PC-3 (cell line): Measurements from ENCODE around the gene SOX5. TPM values are rescaled to one million over a fixed set of nuclear protein-coding genes. Genes with fewer than 3 reads are reported as not detected.

Experiments used
- ATAC-seq: fragments of 200-7000 bp; cut with Tn5 transposase; 2 replicates; pipeline ENCODE4 v1.9.1; 2020; ENCODE audit warnings: mild to moderate bottlenecking, moderate library complexity
- BruUV-seq: library from RNA; stranded (reverse); fragments of 400-500 nt; replicated peaks from 2 replicates; lab custom pipeline; 2021; lab: Mats Ljungman, UMichigan
- CTCF ChIA-PET: fragments of 300-600 bp; sonication (Branson Sonifier 250); formaldehyde crosslinking; loops from one replicate; lab custom pipeline; 2022; ENCODE audit warnings: antibody characterized with exemption; lab: Charles Lee
- POLR2A ChIA-PET: fragments of 300-600 bp; sonication (Branson Sonifier 250); formaldehyde crosslinking; loops from one replicate; lab custom pipeline; 2022; ENCODE audit warnings: antibody characterized with exemption; ENCODE audit not compliant: unreplicated experiment; lab: Charles Lee
- DNase-seq: peaks from one replicate; pipeline ENCODE4 v3.0.0-alpha.2; 2015
- H2AFZ ChIP-seq: fragments of 300-600 bp; sonication (generic); 2 replicates; pipeline ENCODE4 v1.6.0; 2016; ENCODE audit warnings: antibody characterized with exemption, low read length
- H3F3A ChIP-seq: fragments of 300-600 bp; sonication (generic); one replicate; pipeline ENCODE4 v1.6.0; 2017; ENCODE audit warnings: antibody characterized with exemption, low read length, control low read depth, mild to moderate bottlenecking; ENCODE audit not compliant: unreplicated experiment
- H3K27ac ChIP-seq: fragments of 300-600 bp; sonication (generic); 2 replicates; pipeline ENCODE4 v1.5.1; 2016; ENCODE audit warnings: mild to moderate bottlenecking, low read length
- H3K27me3 ChIP-seq: fragments of 300-600 bp; sonication (generic); 2 replicates; pipeline ENCODE4 v1.6.1; 2016; ENCODE audit warnings: low read length, mixed read lengths
- H3K36me3 ChIP-seq: fragments of 300-600 bp; sonication (generic); 2 replicates; pipeline ENCODE4 v1.6.1; 2016; ENCODE audit warnings: low read depth, mixed run types, low read length, mixed read lengths
- H3K4me1 ChIP-seq: fragments of 300-600 bp; sonication (generic); 2 replicates; pipeline ENCODE4 v1.5.1; 2016; ENCODE audit warnings: low read length; ENCODE audit not compliant: insufficient read depth
- H3K4me2 ChIP-seq: fragments of 300-600 bp; sonication (generic); 2 replicates; pipeline ENCODE4 v1.6.0; 2016; ENCODE audit warnings: low read length
- H3K4me3 ChIP-seq: fragments of 300-600 bp; sonication (generic); 2 replicates; pipeline ENCODE4 v1.5.1; 2016; ENCODE audit warnings: mild to moderate bottlenecking, low read length, mixed read lengths
- H3K79me2 ChIP-seq: fragments of 300-600 bp; sonication (generic); 2 replicates; pipeline ENCODE4 v1.6.1; 2017; ENCODE audit warnings: low read length, mixed read lengths
- H3K9ac ChIP-seq: fragments of 300-600 bp; sonication (generic); 2 replicates; pipeline ENCODE4 v1.6.0; 2016; ENCODE audit warnings: mild to moderate bottlenecking, low read length
- H3K9me2 ChIP-seq: fragments of 300-600 bp; sonication (generic); replicated peaks from 2 replicates; pipeline ENCODE4 v1.6.1; 2016; ENCODE audit warnings: mixed run types, low read length, mixed read lengths
- H3K9me3 ChIP-seq: fragments of 300-600 bp; sonication (generic); 2 replicates; pipeline ENCODE4 v1.6.1; 2016; ENCODE audit warnings: low read length, mixed read lengths
- H4K20me1 ChIP-seq: fragments of 300-600 bp; sonication (generic); 2 replicates; pipeline ENCODE4 v1.6.1; 2016; ENCODE audit warnings: low read length, mixed read lengths
- CTCF ChIP-seq: fragments of 300-600 bp; sonication (generic); conservative IDR thresholded peaks from 2 replicates; pipeline ENCODE4 v1.5.1; 2017; ENCODE audit warnings: antibody characterized with exemption, low read depth, mild to moderate bottlenecking, low read length
- EZH2 ChIP-seq: fragments of 300-600 bp; sonication (generic); IDR thresholded peaks from one replicate; pipeline ENCODE4 v1.6.1; 2017; ENCODE audit warnings: antibody characterized with exemption, mild to moderate bottlenecking, low read length; ENCODE audit not compliant: unreplicated experiment
- EZH2phosphoT487 ChIP-seq: fragments of 300-600 bp; sonication (generic); IDR thresholded peaks from 2 replicates; pipeline ENCODE4 v1.6.1; 2018; ENCODE audit warnings: mild to moderate bottlenecking, antibody characterized with exemption, low read length, borderline replicate concordance
- intact Hi-C: fragments of 100-400 bp; cut with micrococcal nuclease; formaldehyde crosslinking; loops from 2 replicates; pipeline ENCODE4 v1.9.0; 2023
- total RNA-seq: library from RNA; depleted of rRNA; stranded (reverse); fragments of >200 nt; gene quantifications from 2 replicates; pipeline ENCODE4 v1.2.3, GENCODE V29; 2014

The SOX5 gene
- total RNA-seq, 1 experiment from 2014 or later, result not detected

GRCh38 chr12:23504641-23505399 is 444.6 kb downstream of the SOX5 start:
- ChIA-PET CTCF (no interaction called here), POLR2A (no interaction called here)
- intact Hi-C loops, result no loop called here
- Histone ChIP-seq H3K4me3 (no peak overlapping the region), H2AFZ (no peak overlapping the region), H3K9me3 (no peaks in the 10 kb centered on the region), H3K79me2 (no peaks in the 10 kb centered on the region), H3K27me3 (no peaks in the 10 kb centered on the region), H3K4me2 (no peak overlapping the region), H3F3A (no peaks in the 10 kb centered on the region), H3K36me3 (no peaks in the 10 kb centered on the region), H3K9ac (no peak overlapping the region), H3K4me1 (no peaks in the 10 kb centered on the region), H4K20me1 (no peaks in the 10 kb centered on the region), H3K9me2 (no peaks in the 10 kb centered on the region), H3K27ac (no peak overlapping the region)
- BruUV-seq, result no TSS peak
- ATAC-seq (no peak), DNase-seq (no peak)
- no peak for TF ChIP-seq EZH2phosphoT487
- no peak for TF ChIP-seq CTCF
- TF ChIP-seq EZH2, result no peak

- H2AFZ ChIP-seq, result no peak overlapping the region
- no TSS peak for BruUV-seq
- H4K20me1 ChIP-seq, result no peaks in the 10 kb centered on the region
- no peak overlapping the region for H3K27ac ChIP-seq
- no peak for TF ChIP-seq CTCF
- no peak for TF ChIP-seq EZH2
- TF ChIP-seq EZH2phosphoT487, result no peak
- ATAC-seq (no peak), DNase-seq (no peak)
- intact Hi-C loops, result no loop called here
- H3K36me3 ChIP-seq, result no peaks in the 10 kb centered on the region
- ChIA-PET POLR2A (no interaction called here), CTCF (no interaction called here)
- no peaks in the 10 kb centered on the region for H3K27me3 ChIP-seq
- no peak overlapping the region for H3K4me2 ChIP-seq
- H3K79me2 ChIP-seq, result no peaks in the 10 kb centered on the region
- H3K9me2 ChIP-seq, result no peaks in the 10 kb centered on the region
- no peaks in the 10 kb centered on the region for H3K9me3 ChIP-seq
- H3K4me3 ChIP-seq, result no peak overlapping the region
- H3F3A ChIP-seq, result no peaks in the 10 kb centered on the region
- H3K9ac ChIP-seq, result no peak overlapping the region
- H3K4me1 ChIP-seq, result no peaks in the 10 kb centered on the region
These were observed 445.4 kb downstream of the SOX5 start for GRCh38 chr12:23504043-23504442.

GRCh38 chr12:23503544-23503943 is 445.9 kb downstream of the SOX5 start:
- BruUV-seq, result no TSS peak
- ATAC-seq, result no peak
- intact Hi-C loops, result no loop called here

More at GRCh38 chr12:23503544-23503943, 445.9 kb downstream of the SOX5 start:
- DNase-seq, result no peak
- Histone ChIP-seq H3K9me2 (no peaks in the 10 kb centered on the region), H3K36me3 (no peaks in the 10 kb centered on the region), H3K27ac (no peak overlapping the region), H3K9ac (no peak overlapping the region), H3K79me2 (no peaks in the 10 kb centered on the region), H3F3A (no peaks in the 10 kb centered on the region), H3K4me3 (no peak overlapping the region), H3K4me1 (no peaks in the 10 kb centered on the region), H4K20me1 (no peaks in the 10 kb centered on the region), H2AFZ (no peak overlapping the region), H3K27me3 (no peaks in the 10 kb centered on the region), H3K4me2 (no peak overlapping the region), H3K9me3 (no peaks in the 10 kb centered on the region)
- ChIA-PET CTCF (no interaction called here), POLR2A (no interaction called here)
- no peak for TF ChIP-seq EZH2phosphoT487
- TF ChIP-seq EZH2, result no peak
- no peak for TF ChIP-seq CTCF
